ENCODE measurements around the gene OTOG.
A peak's percentile ranks its signal among the peaks of the same experiment; 100 is the strongest.

OTOG gene

DNA sequence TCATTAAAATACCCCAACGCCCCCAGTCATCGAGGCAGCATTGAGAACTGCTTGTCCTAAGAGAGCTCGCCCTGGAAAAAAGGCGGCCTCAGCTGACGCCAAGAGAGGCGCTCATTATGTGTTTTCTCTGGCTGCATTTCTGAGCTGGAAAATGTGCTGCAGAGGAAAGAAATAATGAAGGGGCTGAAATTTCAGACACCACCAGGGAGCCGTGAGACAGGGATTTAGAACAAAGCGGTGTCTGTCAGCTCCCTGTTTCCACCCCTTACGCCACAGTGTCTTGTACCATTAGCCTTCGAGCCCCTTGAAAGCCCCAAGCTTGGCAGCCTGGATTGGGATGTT is 17.2 kb upstream of the OTOG start:
- ChIA-PET CTCF (interaction anchor here (0.6 to 8.8 kb wide), 7 partner anchors 8 to 185 kb away, joined by 3 to 192 read pairs (median 8); partner anchors contain the start of gene KCNJ11), POLR2A (no interaction called here)
- no peaks in the 10 kb centered on the region for H3K36me3 ChIP-seq (ENCODE audit: control insufficient read depth in 2 of 2, insufficient read depth in 1 of 2, low read length in 2 of 2)
- no peaks in the 10 kb centered on the region for H3K9me3 ChIP-seq (ENCODE audit: control insufficient read depth, insufficient read depth, low read depth, low read length)
- no peak overlapping the region for H3K4me3 ChIP-seq (ENCODE audit: low read depth, low read length)
- TF ChIP-seq HOXA7 (CRISPR knock-in tag; IDR thresholded peaks at IDR 0.05; ENCODE audit: borderline replicate concordance) (no peak), ZBTB7A (tag by site-specific recombination; IDR thresholded peaks at IDR 0.05; ENCODE audit: low read depth) (no peak), ZNF791 (tag by site-specific recombination; IDR thresholded peaks at IDR 0.05) (no peak)
- H3K27ac ChIP-seq (ENCODE audit: extremely low read depth, low read depth, low read length) = no peak overlapping the region
- no peaks in the 10 kb centered on the region for H3K4me1 ChIP-seq (ENCODE audit: control insufficient read depth, insufficient read depth, low read length)

DNA sequence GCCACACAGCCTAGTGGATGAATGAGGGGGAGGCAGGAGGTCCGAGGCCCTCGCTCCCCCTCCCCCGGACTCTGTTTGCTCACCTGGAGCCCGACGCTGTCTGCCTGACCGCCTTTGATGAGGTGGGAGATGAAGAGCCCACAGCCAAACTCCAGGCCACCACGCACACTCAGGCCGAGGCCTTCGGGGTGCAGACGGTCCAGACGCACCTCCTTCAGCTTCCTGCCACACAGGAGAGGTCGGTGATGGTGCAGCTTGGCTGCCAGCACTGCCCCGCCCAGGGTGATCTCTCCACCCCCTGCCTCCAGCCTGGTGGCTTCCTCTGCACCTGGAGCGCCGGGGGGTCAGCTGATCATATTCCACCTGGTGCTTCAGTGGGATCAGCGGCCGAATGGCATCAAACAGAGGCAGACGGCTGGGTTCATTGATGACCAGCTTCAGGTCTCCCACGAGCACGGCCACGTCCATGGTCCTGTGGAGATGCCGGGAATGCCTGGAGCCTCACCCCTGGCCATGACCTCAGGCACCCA is 15.9 kb upstream of the OTOG start:
- Histone ChIP-seq H3K9me3 (ENCODE audit: control insufficient read depth, insufficient read depth, low read depth, low read length) (no peaks in the 10 kb centered on the region), H3K4me3 (ENCODE audit: low read depth, low read length) (no peak overlapping the region), H3K36me3 (ENCODE audit: control insufficient read depth in 2 of 2, insufficient read depth in 1 of 2, low read length in 2 of 2) (no peaks in the 10 kb centered on the region), H3K27ac (ENCODE audit: extremely low read depth, low read depth, low read length) (no peak overlapping the region), H3K4me1 (ENCODE audit: control insufficient read depth, insufficient read depth, low read length) (no peaks in the 10 kb centered on the region)
- no peak for TF ChIP-seq ZNF600 (tag by site-specific recombination; IDR thresholded peaks at IDR 0.05)
- no peak for TF ChIP-seq ZNF223 (tag by site-specific recombination; IDR thresholded peaks at IDR 0.05)
- TF ChIP-seq, protein P1, sequence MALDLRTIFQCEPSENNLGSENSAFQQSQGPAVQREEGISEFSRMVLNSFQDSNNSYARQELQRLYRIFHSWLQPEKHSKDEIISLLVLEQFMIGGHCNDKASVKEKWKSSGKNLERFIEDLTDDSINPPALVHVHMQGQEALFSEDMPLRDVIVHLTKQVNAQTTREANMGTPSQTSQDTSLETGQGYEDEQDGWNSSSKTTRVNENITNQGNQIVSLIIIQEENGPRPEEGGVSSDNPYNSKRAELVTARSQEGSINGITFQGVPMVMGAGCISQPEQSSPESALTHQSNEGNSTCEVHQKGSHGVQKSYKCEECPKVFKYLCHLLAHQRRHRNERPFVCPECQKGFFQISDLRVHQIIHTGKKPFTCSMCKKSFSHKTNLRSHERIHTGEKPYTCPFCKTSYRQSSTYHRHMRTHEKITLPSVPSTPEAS (tag by site-specific recombination; IDR thresholded peaks at IDR 0.05) = no peak
- ChIA-PET POLR2A (no interaction called here), CTCF (interaction anchor here (0.6 to 8.8 kb wide), 3 partner anchors 14 to 177 kb away, joined by 4 to 192 read pairs (median 6); partner anchors contain the start of gene KCNJ11)

DNA sequence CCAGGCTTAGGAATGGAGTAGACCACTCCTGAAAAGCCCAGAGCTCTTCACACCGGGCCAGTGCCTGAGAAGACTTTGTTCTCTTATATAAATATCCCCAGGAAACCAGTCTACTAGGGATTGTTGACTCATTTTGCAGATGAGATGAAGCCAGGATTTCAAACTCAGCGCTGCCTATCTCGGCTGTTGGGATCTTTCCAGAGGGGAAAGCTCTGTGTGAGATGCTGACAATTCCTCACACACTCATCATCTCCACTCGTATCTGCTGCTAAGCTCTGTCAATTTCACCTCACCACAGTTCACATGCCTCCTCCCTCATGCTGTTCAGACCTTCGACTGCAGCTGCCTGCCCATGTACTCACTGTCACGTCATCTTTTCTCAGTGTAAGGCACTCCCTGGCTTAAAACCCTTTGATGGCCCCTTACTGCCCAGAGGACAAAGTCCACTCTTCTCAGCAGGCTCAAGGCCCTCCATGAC is 15.4 kb upstream of the OTOG start:
- H3K36me3 ChIP-seq (ENCODE audit: control insufficient read depth in 2 of 2, insufficient read depth in 1 of 2, low read length in 2 of 2) = no peaks in the 10 kb centered on the region
- POLR2A ChIA-PET = no interaction called here
- no peak overlapping the region for H3K4me3 ChIP-seq (ENCODE audit: low read depth, low read length)
- H3K4me1 ChIP-seq (ENCODE audit: control insufficient read depth, insufficient read depth, low read length) = no peaks in the 10 kb centered on the region
- CTCF ChIA-PET = interaction anchor here (0.6 to 8.8 kb wide), 3 partner anchors 14 to 146 kb away, joined by 3 to 192 read pairs (median 4); partner anchors contain the start of gene KCNJ11
- TF ChIP-seq ZNF302 (tag by site-specific recombination; IDR thresholded peaks at IDR 0.05; ENCODE audit: low read depth) (no peak), ZIC2 (tag by site-specific recombination; IDR thresholded peaks at IDR 0.05) (0 out of 2 replicates have a peak, but pooled peaks have one; percentile 14), ZNF791 (tag by site-specific recombination; IDR thresholded peaks at IDR 0.05) (no peak)
- TF ChIP-seq, protein P2, sequence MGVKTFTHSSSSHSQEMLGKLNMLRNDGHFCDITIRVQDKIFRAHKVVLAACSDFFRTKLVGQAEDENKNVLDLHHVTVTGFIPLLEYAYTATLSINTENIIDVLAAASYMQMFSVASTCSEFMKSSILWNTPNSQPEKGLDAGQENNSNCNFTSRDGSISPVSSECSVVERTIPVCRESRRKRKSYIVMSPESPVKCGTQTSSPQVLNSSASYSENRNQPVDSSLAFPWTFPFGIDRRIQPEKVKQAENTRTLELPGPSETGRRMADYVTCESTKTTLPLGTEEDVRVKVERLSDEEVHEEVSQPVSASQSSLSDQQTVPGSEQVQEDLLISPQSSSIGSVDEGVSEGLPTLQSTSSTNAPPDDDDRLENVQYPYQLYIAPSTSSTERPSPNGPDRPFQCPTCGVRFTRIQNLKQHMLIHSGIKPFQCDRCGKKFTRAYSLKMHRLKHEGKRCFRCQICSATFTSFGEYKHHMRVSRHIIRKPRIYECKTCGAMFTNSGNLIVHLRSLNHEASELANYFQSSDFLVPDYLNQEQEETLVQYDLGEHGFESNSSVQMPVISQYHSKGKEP (tag by site-specific recombination; IDR thresholded peaks at IDR 0.05) = no peak
- TF ChIP-seq, protein P3, sequence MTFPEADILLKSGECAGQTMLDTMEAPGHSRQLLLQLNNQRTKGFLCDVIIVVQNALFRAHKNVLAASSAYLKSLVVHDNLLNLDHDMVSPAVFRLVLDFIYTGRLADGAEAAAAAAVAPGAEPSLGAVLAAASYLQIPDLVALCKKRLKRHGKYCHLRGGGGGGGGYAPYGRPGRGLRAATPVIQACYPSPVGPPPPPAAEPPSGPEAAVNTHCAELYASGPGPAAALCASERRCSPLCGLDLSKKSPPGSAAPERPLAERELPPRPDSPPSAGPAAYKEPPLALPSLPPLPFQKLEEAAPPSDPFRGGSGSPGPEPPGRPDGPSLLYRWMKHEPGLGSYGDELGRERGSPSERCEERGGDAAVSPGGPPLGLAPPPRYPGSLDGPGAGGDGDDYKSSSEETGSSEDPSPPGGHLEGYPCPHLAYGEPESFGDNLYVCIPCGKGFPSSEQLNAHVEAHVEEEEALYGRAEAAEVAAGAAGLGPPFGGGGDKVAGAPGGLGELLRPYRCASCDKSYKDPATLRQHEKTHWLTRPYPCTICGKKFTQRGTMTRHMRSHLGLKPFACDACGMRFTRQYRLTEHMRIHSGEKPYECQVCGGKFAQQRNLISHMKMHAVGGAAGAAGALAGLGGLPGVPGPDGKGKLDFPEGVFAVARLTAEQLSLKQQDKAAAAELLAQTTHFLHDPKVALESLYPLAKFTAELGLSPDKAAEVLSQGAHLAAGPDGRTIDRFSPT (tag by site-specific recombination; IDR thresholded peaks at IDR 0.05) = no peak
- TF ChIP-seq, protein P4, sequence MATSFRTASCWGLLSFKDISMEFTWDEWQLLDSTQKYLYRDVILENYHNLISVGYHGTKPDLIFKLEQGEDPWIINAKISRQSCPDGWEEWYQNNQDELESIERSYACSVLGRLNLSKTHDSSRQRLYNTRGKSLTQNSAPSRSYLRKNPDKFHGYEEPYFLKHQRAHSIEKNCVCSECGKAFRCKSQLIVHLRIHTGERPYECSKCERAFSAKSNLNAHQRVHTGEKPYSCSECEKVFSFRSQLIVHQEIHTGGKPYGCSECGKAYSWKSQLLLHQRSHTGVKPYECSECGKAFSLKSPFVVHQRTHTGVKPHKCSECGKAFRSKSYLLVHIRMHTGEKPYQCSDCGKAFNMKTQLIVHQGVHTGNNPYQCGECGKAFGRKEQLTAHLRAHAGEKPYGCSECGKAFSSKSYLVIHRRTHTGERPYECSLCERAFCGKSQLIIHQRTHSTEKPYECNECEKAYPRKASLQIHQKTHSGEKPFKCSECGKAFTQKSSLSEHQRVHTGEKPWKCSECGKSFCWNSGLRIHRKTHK (tag by site-specific recombination; IDR thresholded peaks at IDR 0.05) = no peak
- TF ChIP-seq, protein P5, sequence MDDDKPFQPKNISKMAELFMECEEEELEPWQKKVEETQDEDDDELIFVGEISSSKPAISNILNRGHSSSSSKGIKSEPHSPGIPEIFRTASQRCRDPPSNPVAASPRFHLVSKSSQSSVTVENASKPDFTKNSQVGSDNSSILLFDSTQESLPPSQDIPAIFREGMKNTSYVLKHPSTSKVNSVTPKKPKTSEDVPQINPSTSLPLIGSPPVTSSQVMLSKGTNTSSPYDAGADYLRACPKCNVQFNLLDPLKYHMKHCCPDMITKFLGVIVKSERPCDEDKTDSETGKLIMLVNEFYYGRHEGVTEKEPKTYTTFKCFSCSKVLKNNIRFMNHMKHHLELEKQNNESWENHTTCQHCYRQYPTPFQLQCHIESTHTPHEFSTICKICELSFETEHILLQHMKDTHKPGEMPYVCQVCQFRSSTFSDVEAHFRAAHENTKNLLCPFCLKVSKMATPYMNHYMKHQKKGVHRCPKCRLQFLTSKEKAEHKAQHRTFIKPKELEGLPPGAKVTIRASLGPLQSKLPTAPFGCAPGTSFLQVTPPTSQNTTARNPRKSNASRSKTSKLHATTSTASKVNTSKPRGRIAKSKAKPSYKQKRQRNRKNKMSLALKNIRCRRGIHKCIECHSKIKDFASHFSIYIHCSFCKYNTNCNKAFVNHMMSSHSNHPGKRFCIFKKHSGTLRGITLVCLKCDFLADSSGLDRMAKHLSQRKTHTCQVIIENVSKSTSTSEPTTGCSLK (tag by site-specific recombination; IDR thresholded peaks at IDR 0.05) = no peak
- no peak overlapping the region for H3K27ac ChIP-seq (ENCODE audit: extremely low read depth, low read depth, low read length)
- no peaks in the 10 kb centered on the region for H3K9me3 ChIP-seq (ENCODE audit: control insufficient read depth, insufficient read depth, low read depth, low read length)

All from HEK293 (cell line).